Measurements from ENCODE around the gene SMAP1.

The SMAP1 gene

DNA sequence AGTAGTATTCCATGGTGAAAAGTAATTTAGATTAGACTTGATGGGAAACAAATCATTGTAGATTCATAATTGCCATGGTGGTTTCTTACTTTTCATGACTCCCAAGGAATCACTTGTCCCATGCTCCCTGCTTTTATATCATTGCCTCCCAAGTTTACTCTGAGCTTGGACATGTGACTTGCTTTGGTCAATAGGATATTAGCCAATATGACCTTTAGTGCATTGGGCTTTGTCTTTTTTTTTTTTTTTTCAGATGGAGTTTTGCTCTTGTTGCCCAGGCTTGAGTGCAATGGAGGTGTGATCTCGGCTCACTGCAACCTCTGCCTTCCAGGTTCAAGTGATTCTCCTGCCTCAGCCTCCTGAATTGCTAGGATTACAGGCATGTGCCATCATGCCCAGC lies 15.5 kb upstream of the SMAP1 start:
- H3K4me3 ChIP-seq (ENCODE audit: low read depth, low read length) = no peak overlapping the region
- DNase-seq (ENCODE audit: low read depth) = no peak
- TF ChIP-seq CTCF (IDR thresholded peaks at IDR 0.05; ENCODE audit: low read depth, low read length) (no peak), POLR2A (IDR thresholded peaks at IDR 0.05; ENCODE audit: extremely low read depth, insufficient read length) (no peak), MYC (IDR thresholded peaks at IDR 0.05; ENCODE audit: low read depth, low read length) (no peak), MAX (IDR thresholded peaks at IDR 0.05; ENCODE audit: low read depth, low read length) (no peak)

GRCh38 chr6:70657706-70658105 lies 10.0 kb upstream of the SMAP1 start:
- TF ChIP-seq MAX (IDR thresholded peaks at IDR 0.05; ENCODE audit: low read depth, low read length) = no peak

GRCh38 chr6:70663881-70664466 lies 3.7 kb upstream of the SMAP1 start:
- TF ChIP-seq CTCF (IDR thresholded peaks at IDR 0.05; ENCODE audit: low read depth, low read length) = no peak
- no peak for DNase-seq (ENCODE audit: low read depth)
- no peak overlapping the region for H3K4me3 ChIP-seq (ENCODE audit: low read depth, low read length)

More at GRCh38 chr6:70657706-70658105, 10.0 kb upstream of the SMAP1 start:
- DNase-seq (ENCODE audit: low read depth) = no peak
- no peak overlapping the region for H3K4me3 ChIP-seq (ENCODE audit: low read depth, low read length)

DNA sequence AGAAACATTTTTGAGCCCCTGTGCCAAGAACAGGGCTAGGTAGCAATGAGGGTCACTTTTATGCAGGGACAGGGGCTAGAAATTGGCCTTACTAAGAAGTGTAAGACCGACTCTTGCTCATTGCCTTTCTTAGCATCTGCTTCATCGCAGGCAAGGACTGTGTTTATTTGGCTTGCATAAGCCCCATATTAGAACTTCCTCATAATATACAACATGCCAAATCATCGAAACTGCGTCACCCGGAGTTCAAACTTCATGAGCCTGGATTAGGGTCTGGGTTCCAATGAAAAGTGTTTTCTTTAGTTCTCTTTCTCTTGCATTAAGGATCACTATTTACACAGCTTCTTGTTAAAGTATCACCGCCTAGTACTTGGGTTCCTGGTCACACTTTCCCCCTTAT lies 977 bp upstream of the SMAP1 start:
- TF ChIP-seq POLR2A (IDR thresholded peaks at IDR 0.05; ENCODE audit: extremely low read depth, insufficient read length) (no peak), MAX (IDR thresholded peaks at IDR 0.05; ENCODE audit: low read depth, low read length) (no peak), MYC (IDR thresholded peaks at IDR 0.05; ENCODE audit: low read depth, low read length) (no peak)
- no peak overlapping the region for H3K4me3 ChIP-seq (ENCODE audit: low read depth, low read length)
- DNase-seq (ENCODE audit: low read depth) = peak; percentile 34

- TF ChIP-seq MYC (IDR thresholded peaks at IDR 0.05; ENCODE audit: low read depth, low read length) (no peak; the same call in 1 of the 2 replicates), POLR2A (IDR thresholded peaks at IDR 0.05; ENCODE audit: extremely low read depth, insufficient read length) (peak; percentile 60)
- DNase-seq (ENCODE audit: low read depth) = no peak
- H3K4me3 ChIP-seq (ENCODE audit: low read depth, low read length) = peak overlapping the region; percentile 70
Observed at GRCh38 chr6:70667256-70667710, 400 bp upstream of the SMAP1 start.

- no peak for DNase-seq (ENCODE audit: low read depth)
- H3K4me3 ChIP-seq (ENCODE audit: low read depth, low read length) = peak overlapping the region; percentile 74
- TF ChIP-seq POLR2A (IDR thresholded peaks at IDR 0.05; ENCODE audit: extremely low read depth, insufficient read length) = no peak
- no peak for TF ChIP-seq CTCF (IDR thresholded peaks at IDR 0.05; ENCODE audit: low read depth, low read length)
- TF ChIP-seq MAX (IDR thresholded peaks at IDR 0.05; ENCODE audit: low read depth, low read length) = no peak
- TF ChIP-seq MYC (IDR thresholded peaks at IDR 0.05; ENCODE audit: low read depth, low read length) = no peak
Observed at GRCh38 chr6:70668499-70668812, 773 bp downstream of the SMAP1 start.

DNA sequence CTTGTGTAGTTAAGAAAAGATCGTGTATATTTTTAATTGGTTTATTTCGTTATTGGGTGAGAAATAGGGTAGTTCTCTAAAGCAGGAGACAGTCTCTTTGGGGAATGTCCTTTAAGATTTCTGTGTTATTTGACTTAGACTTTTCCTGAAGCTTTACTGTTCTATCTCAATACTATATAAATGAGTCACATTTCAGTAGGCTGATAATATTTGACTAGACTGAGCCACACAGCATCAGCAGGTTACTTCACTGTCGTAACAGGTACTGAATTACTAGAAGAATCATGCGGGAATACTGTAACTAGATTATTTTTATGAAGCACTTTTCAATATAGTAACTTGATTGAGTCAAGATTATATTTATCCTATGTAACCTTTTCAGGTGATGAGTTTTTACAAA lies 1.4 kb downstream of the SMAP1 start:
- DNase-seq (ENCODE audit: low read depth) = no peak
- TF ChIP-seq CTCF (IDR thresholded peaks at IDR 0.05; ENCODE audit: low read depth, low read length) (no peak), MYC (IDR thresholded peaks at IDR 0.05; ENCODE audit: low read depth, low read length) (no peak), MAX (IDR thresholded peaks at IDR 0.05; ENCODE audit: low read depth, low read length) (no peak)
- peak overlapping the region; percentile 74 for H3K4me3 ChIP-seq (ENCODE audit: low read depth, low read length)

Measured in NB4 (cell line).